HG02798 (cell line): ENCODE data around the gene SPOCK2.
"Not testable (repeated sequence)": the region's sequence is repeated elsewhere in the genome, so short reads cannot be mapped to it uniquely, and the experiment has no call there.

Experiments
- ATAC-seq: cut with Tn5 transposase; IDR thresholded peaks from one replicate; pipeline ENCODE4 v1.9.1; 2021; ENCODE audit warnings: mild to moderate bottlenecking; ENCODE audit not compliant: unreplicated experiment, poor library complexity

SPOCK2 gene

GRCh38 chr10:72108830-72109635 is 20.7 kb upstream of the SPOCK2 start:
- no peak for ATAC-seq

GRCh38 chr10:72108004-72108370 is 19.6 kb upstream of the SPOCK2 start:
- ATAC-seq, result not testable (repeated sequence)

- ATAC-seq, result no peak
Observed at GRCh38 chr10:72107325-72108003, 19.1 kb upstream of the SPOCK2 start.

GRCh38 chr10:72106896-72107295 is 18.5 kb upstream of the SPOCK2 start:
- ATAC-seq, result no peak

GRCh38 chr10:72106154-72106849 is 18.0 kb upstream of the SPOCK2 start:
- no peak for ATAC-seq

GRCh38 chr10:72105710-72106109 is 17.4 kb upstream of the SPOCK2 start:
- no peak for ATAC-seq

- ATAC-seq, result no peak
Observed at GRCh38 chr10:72105098-72105475, 16.7 kb upstream of the SPOCK2 start.

GRCh38 chr10:72104472-72105097 is 16.2 kb upstream of the SPOCK2 start:
- no peak for ATAC-seq

- no peak for ATAC-seq
Observed at GRCh38 chr10:72099600-72099921, 11.2 kb upstream of the SPOCK2 start.

- no peak for ATAC-seq
Observed at GRCh38 chr10:72098836-72099599, 10.7 kb upstream of the SPOCK2 start.

GRCh38 chr10:72098301-72098835 is 10.0 kb upstream of the SPOCK2 start:
- ATAC-seq, result no peak

- no peak for ATAC-seq
Observed at GRCh38 chr10:72097448-72098300, 9.3 kb upstream of the SPOCK2 start.

GRCh38 chr10:72096115-72097000 is 8.0 kb upstream of the SPOCK2 start:
- no peak for ATAC-seq

- ATAC-seq, result no peak
Observed at GRCh38 chr10:72095195-72095594, 6.8 kb upstream of the SPOCK2 start.

- no peak for ATAC-seq
Observed at GRCh38 chr10:72094574-72094973, 6.2 kb upstream of the SPOCK2 start.

GRCh38 chr10:72093450-72093849 is 5.1 kb upstream of the SPOCK2 start:
- no peak for ATAC-seq

- ATAC-seq, result no peak
Observed at GRCh38 chr10:72092987-72093386, 4.6 kb upstream of the SPOCK2 start.
